ENCODE data around the gene NUP214.

DNA sequence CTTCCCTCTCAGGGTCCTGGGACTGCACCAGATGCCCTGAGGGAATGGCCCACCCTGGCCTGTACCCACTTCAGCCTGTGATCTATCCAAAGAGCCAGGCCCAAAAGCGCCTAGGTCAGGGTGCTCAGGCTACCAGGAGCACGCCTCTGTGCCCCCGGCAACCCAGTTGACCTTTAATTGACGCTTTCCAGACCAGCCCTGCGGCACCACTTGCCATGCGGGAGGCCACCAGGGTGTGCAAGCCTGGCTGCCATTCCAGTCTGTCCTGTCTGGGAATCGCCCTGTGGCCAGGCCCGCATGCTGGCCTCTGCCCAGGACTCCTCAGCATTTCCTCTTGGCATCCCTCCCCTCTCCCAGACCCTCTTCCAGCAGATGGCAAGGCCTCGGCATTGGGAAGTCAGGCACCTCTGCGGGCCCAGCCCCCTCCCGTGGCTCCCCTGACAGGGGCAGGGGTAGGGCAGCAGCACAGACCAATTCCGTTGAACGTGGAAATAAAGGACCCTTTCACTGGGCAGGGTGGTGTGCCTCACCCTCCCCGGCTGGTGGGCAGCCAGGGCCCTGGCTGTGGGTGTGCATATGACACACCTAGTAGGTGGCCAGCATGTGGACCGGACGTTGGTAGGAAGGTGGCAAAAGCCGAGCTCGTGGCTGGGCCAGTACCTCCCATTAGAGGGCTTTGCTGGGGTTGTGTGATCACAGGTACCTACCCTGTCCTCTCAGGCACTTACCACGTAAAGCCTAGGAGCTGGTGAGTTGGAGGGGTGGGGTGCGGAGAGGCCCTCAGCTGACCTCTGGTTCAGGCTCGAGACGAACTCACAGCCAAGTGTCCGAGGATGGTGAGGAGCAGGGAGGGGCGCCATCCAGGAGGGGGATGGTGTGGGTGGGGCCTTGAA, 32.6 kb upstream of the NUP214 start:
- TF ChIP-seq CTCF (IDR thresholded peaks at IDR 0.05) (no peak), POLR2A (IDR thresholded peaks at IDR 0.05) (no peak)

All from gastroesophageal sphincter (tissue), 3 donors.